ENCODE data around the gene GUCY1A1.

DNA sequence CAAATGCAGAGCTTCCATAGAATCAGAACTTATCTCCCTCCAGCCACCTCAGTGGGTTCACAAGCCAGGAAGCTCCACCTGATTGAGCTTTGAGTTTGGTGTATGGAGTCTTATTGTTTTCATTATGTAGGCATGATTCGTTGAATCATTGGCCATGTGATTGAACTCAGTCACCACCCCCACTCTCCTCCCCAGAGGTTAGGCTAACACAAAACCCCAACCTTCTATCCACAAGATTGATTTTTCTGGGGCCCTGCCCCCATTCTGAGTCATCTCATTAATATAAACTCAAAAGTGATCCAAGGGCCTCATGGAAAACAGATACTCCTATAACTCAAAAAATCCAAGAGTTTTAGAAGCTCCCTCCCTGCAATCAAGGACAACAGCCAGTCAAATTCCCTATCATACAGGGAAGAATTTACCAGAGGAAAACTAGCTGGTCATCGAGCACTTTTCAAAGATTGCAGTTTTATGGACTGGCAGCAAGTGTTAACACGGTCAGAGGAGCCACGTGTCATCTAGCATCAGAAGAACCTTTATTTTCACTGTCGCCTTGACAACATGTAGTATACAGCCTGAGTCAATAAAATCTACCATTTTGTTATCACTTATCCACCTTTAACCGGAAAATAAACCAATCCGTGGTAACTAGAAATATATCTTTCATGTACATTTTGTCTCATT, 56.3 kb downstream of the GUCY1A1 start:
- TF ChIP-seq PPARA (CRISPR knock-in tag; IDR thresholded peaks at IDR 0.05; ENCODE audit: borderline replicate concordance) (no peak), CREB5 (CRISPR knock-in tag; IDR thresholded peaks at IDR 0.05; ENCODE audit: low read depth) (no peak), PATZ1 (CRISPR knock-in tag; IDR thresholded peaks at IDR 0.05; ENCODE audit: borderline replicate concordance) (no peak), TOX (CRISPR knock-in tag; IDR thresholded peaks at IDR 0.05; ENCODE audit: borderline replicate concordance) (no peak), OSR1 (CRISPR knock-in tag; IDR thresholded peaks at IDR 0.05) (no peak), SNAI2 (CRISPR knock-in tag; IDR thresholded peaks at IDR 0.05) (no peak), RARB (CRISPR knock-in tag; IDR thresholded peaks at IDR 0.05) (no peak)

All from SK-N-SH treated with all-trans-retinoic acid at 6 μM for 48 hours (cell line).